Type B pancreatic cell (in vitro differentiated cells): ENCODE measurements around the gene TRAPPC5. TPM values are rescaled to one million over a fixed set of nuclear protein-coding genes. Genes with fewer than 3 reads are reported as not detected.

Experiments used
- DNase-seq: peaks from one replicate; pipeline ENCODE4 v3.0.0; 2021; ENCODE audit warnings: mixed read lengths; ENCODE audit not compliant: unreplicated experiment; ENCODE audit errors: extremely low spot score
- H3K27ac Mint-ChIP-seq: 2 replicates; pipeline ENCODE4 v1.8.0; 2021; ENCODE audit warnings: mild to moderate bottlenecking, mixed read lengths
- H3K27me3 Mint-ChIP-seq: 2 replicates; pipeline ENCODE4 v1.8.0; 2021; ENCODE audit warnings: mixed read lengths
- H3K36me3 Mint-ChIP-seq: 2 replicates; pipeline ENCODE4 v1.8.0; 2021; ENCODE audit warnings: mixed read lengths
- H3K4me1 Mint-ChIP-seq: one replicate; pipeline ENCODE4 v1.8.0; 2021; ENCODE audit warnings: mixed read lengths; ENCODE audit not compliant: unreplicated experiment
- H3K4me3 Mint-ChIP-seq: 2 replicates; pipeline ENCODE4 v1.8.0; 2021; ENCODE audit warnings: mild to moderate bottlenecking, mixed read lengths
- H3K9me3 Mint-ChIP-seq: 2 replicates; pipeline ENCODE4 v1.8.0; 2021; ENCODE audit warnings: mixed read lengths
- total RNA-seq: library from RNA; stranded (reverse); gene quantifications from 2 replicates; pipeline ENCODE4 v1.2.1, GENCODE V29; 2021; ENCODE audit warnings: low replicate concordance
- TF ChIP-seq, protein P1 (sequence below): fragments of 200-600 bp; sonication (generic); conservative IDR thresholded peaks from 2 replicates; pipeline ENCODE4 v1.5.0; 2021; ENCODE audit warnings: antibody characterized with exemption, mild to moderate bottlenecking

Gene TRAPPC5
- total RNA-seq, 1 donor from 2014 or later: 92.6 TPM

DNA sequence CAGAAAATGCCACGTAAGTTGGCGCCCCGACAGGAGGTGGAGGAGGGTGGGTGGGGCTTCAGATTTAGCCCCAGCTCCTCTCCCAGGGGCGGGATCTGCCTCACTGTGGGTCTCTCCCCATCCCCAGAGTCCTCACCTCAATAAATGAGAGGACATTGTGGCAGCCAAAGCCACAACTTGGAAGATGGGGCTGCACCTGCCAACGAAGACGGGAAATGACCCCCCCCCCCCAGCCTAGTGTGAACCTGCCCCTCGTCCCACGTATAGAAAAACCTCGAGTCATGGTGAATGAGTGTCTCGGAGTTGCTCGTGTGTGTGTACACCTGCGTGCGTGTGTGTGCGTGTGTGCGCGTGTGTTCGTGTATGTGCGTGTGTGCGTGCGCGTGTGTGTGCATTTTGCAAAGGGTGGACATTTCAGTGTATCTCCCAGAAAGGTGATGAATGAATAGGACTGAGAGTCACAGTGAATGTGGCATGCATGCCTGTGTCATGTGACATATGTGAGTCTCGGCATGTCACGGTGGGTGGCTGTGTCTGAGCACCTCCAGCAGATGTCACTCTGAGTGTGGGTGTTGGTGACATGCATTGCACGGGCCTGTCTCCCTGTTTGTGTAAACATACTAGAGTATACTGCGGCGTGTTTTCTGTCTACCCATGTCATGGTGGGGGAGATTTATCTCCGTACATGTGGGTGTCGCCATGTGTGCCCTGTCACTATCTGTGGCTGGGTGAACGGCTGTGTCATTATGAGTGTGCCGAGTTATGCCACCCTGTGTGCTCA lies 1.5 kb upstream of the TRAPPC5 start:
- TF ChIP-seq, protein P1, sequence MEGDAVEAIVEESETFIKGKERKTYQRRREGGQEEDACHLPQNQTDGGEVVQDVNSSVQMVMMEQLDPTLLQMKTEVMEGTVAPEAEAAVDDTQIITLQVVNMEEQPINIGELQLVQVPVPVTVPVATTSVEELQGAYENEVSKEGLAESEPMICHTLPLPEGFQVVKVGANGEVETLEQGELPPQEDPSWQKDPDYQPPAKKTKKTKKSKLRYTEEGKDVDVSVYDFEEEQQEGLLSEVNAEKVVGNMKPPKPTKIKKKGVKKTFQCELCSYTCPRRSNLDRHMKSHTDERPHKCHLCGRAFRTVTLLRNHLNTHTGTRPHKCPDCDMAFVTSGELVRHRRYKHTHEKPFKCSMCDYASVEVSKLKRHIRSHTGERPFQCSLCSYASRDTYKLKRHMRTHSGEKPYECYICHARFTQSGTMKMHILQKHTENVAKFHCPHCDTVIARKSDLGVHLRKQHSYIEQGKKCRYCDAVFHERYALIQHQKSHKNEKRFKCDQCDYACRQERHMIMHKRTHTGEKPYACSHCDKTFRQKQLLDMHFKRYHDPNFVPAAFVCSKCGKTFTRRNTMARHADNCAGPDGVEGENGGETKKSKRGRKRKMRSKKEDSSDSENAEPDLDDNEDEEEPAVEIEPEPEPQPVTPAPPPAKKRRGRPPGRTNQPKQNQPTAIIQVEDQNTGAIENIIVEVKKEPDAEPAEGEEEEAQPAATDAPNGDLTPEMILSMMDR: no peak
- Mint-ChIP-seq H3K27me3 (peaks cover 37% of the 10 kb centered on the region), H3K4me1 (peaks cover 9% of the 10 kb centered on the region), H3K9me3 (peaks cover 4% of the 10 kb centered on the region), H3K36me3 (peaks cover 4% of the 10 kb centered on the region), H3K27ac (peak overlapping the region; percentile 38), H3K4me3 (peak overlapping the region; percentile 80)
- no peak for DNase-seq

DNA sequence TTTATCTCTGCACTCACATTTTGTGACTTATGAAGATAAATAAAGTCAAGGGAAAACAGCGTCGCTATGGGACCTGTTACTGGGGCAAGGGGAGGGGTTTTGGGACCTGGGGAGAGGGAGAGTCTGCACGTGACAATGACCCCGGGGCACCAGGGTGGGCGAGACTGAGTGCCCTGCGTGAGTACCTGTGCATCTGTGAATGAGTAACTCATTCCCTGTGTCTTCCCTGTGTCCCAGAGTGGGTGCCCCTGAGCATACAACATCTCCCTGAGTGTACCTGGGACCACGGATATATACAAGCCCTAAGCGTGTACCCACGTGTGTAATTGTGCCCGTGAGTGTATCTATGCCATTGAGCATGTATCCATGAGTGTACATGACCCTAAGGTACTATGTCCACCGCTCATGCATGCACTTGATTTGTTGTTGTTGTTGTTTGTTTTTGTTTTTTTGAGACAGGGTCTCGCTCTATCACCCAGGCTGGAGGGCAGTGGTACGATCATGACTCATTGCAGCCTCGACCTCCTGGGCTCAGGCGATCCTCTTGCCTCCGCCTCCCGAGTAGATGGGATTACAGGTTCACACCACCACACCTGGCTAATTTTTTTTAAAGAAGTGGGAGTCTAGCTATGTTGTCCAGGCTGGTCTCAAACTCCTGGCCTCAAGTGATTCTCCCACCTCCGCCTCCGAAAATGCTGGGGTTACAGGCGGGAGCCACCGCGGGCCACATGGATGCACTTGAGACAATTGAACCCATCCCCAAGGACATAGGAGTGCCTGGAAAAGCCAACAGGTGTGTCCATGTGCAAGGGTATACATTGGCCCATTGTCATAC lies 645 bp upstream of the TRAPPC5 start:
- TF ChIP-seq, protein P1: no peak
- H3K4me3 Mint-ChIP-seq: peak overlapping the region; percentile 81
- peak overlapping the region; percentile 41 for H3K27ac Mint-ChIP-seq

DNA sequence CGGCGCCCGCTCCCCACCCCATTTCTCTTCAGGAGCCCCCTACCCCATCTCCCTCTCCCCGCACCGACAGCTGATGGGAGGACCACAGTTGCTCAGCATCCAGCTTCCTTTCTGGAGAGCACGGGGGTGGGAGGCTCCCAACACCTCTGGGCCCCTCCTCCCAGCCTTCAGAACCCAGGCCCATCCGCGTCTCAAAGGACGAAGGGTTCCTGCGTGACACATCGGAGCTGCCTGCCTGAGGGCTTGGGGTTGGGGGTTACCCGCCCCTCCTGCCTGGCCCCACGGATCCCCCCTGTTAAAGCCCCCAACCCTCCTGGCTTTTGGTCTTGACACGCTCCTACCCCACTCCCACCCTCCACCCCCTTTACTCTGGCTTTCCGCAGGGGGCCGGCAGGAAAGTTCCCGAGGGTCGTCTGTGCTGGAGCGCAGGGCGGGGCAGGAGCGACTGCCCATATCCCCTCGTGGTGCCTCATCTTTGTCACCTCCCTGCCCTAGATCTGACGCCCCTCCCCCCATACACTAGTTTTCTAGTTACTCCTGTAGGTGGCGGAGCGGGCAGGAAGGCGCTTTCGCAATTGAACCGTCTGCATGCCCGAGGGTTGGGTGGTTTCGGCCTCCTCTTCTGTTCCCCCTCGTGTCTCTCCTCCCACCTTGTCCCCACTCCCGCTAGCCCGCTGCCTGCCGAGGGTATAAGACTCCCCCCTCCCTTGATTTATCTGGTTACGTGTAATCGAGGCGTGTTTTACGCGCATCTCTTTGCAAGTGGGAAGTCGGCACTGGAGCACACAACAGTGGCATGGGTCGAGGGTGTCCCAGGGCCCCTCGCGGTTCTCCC lies 924 bp downstream of the TRAPPC5 start:
- H3K9me3 Mint-ChIP-seq: no peaks in the 10 kb centered on the region
- TF ChIP-seq, protein P1: peak; percentile 65
- H3K36me3 Mint-ChIP-seq: peaks cover 9% of the 10 kb centered on the region
- H3K27ac Mint-ChIP-seq: peak overlapping the region; percentile 72
- peaks cover 25% of the 10 kb centered on the region for H3K27me3 Mint-ChIP-seq
- no peak for DNase-seq
- peaks cover 9% of the 10 kb centered on the region for H3K4me1 Mint-ChIP-seq
- peak overlapping the region; percentile 90 for H3K4me3 Mint-ChIP-seq

More for the DNA sequence above, 645 bp upstream of the TRAPPC5 start:
- no peaks in the 10 kb centered on the region for H3K9me3 Mint-ChIP-seq
- no peak for DNase-seq
- H3K4me1 Mint-ChIP-seq: peaks cover 9% of the 10 kb centered on the region
- H3K36me3 Mint-ChIP-seq: peaks cover 4% of the 10 kb centered on the region
- peaks cover 32% of the 10 kb centered on the region for H3K27me3 Mint-ChIP-seq

DNA sequence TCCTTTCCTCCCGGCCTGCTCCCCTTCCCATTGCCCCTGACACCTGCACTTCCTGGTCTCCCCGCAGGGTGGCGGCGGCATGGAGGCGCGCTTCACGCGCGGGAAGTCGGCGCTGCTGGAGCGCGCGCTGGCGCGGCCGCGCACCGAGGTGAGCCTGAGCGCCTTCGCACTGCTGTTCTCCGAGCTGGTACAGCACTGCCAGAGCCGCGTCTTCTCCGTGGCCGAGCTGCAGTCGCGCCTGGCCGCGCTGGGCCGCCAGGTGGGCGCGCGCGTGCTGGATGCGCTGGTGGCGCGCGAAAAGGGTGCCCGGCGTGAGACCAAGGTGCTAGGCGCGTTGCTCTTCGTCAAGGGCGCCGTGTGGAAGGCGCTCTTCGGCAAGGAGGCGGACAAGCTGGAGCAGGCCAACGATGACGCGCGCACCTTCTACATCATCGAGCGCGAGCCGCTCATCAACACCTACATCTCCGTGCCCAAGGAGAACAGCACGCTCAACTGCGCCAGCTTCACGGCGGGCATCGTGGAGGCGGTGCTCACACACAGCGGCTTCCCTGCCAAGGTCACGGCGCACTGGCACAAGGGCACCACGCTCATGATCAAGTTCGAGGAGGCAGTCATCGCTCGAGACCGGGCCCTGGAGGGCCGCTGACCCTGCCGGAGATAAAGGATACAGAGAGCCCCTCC lies 1.7 kb downstream of the TRAPPC5 start:
- Mint-ChIP-seq H3K9me3 (no peaks in the 10 kb centered on the region), H3K27ac (no peak overlapping the region), H3K27me3 (peaks cover 17% of the 10 kb centered on the region), H3K4me3 (peak overlapping the region; percentile 90), H3K4me1 (peaks cover 9% of the 10 kb centered on the region), H3K36me3 (peaks cover 9% of the 10 kb centered on the region)
- DNase-seq: no peak
- TF ChIP-seq, protein P1: no peak
